Effector memory CD4-positive, alpha-beta T cell (primary cell): ENCODE results near the gene PRTN3.

Source experiments
- DNase-seq, 3 donors: peaks; one replicate each; pipeline ENCODE4 v3.0.0-alpha.2; 2020
- H3K27ac ChIP-seq: 2 replicates; pipeline ENCODE4 v1.7.0; 2013; ENCODE audit warnings: mild to moderate bottlenecking, low read length, moderate library complexity; ENCODE audit not compliant: insufficient read depth, poor library complexity, severe bottlenecking
- H3K27me3 ChIP-seq: replicated peaks from 2 replicates; pipeline ENCODE4 v1.7.0; 2013; ENCODE audit warnings: mild to moderate bottlenecking, low read length; ENCODE audit not compliant: insufficient read depth, control insufficient read depth, poor library complexity, severe bottlenecking
- H3K36me3 ChIP-seq: 2 replicates; pipeline ENCODE4 v1.7.0; 2013; ENCODE audit warnings: mild to moderate bottlenecking, low read length, moderate library complexity; ENCODE audit not compliant: control insufficient read depth, insufficient read depth
- H3K4me1 ChIP-seq: 2 replicates; pipeline ENCODE4 v1.7.0; 2013; ENCODE audit warnings: low read length, mild to moderate bottlenecking; ENCODE audit not compliant: control insufficient read depth, insufficient read depth, poor library complexity, severe bottlenecking
- H3K4me3 ChIP-seq: 2 replicates; pipeline ENCODE4 v1.7.0; 2013; ENCODE audit warnings: low read length, low read depth, mild to moderate bottlenecking; ENCODE audit not compliant: insufficient read depth, poor library complexity, severe bottlenecking
- H3K9me3 ChIP-seq: 2 replicates; pipeline ENCODE4 v1.7.0; 2013; ENCODE audit warnings: mild to moderate bottlenecking, low read length, moderate library complexity; ENCODE audit not compliant: control insufficient read depth

Gene PRTN3

DNA sequence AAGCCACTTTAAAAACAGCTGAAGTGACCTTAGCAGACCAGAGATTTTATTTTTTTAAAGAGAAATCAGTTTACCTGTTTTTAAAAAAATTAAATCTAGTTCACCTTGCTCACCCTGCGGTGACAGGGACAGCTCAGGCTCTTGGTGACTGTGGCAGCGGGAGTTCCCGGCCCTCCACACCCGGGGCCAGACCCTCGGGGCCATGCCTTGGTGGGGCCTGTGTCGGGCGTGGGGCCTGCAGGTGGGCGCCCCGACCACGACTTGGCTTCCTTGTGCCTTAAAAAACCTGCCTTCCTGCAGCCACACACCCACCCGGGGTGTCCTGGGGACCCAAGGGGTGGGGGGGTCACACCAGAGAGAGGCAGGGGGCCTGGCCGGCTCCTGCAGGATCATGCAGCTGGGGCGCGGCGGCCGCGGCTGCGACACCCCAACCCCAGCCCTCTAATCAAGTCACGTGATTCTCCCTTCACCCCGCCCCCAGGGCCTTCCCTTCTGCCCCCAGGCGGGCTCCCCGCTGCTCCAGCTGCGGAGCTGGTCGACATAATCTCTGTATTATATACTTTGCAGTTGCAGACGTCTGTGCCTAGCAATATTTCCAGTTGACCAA, 29.8 kb upstream of the PRTN3 start:
- no peak overlapping the region for H3K4me3 ChIP-seq
- peaks cover 62% of the 10 kb centered on the region for H3K36me3 ChIP-seq
- no peak for DNase-seq
- no peaks in the 10 kb centered on the region for H3K9me3 ChIP-seq
- H3K4me1 ChIP-seq: no peaks in the 10 kb centered on the region
- H3K27me3 ChIP-seq: no peaks in the 10 kb centered on the region
- H3K27ac ChIP-seq: no peak overlapping the region

DNA sequence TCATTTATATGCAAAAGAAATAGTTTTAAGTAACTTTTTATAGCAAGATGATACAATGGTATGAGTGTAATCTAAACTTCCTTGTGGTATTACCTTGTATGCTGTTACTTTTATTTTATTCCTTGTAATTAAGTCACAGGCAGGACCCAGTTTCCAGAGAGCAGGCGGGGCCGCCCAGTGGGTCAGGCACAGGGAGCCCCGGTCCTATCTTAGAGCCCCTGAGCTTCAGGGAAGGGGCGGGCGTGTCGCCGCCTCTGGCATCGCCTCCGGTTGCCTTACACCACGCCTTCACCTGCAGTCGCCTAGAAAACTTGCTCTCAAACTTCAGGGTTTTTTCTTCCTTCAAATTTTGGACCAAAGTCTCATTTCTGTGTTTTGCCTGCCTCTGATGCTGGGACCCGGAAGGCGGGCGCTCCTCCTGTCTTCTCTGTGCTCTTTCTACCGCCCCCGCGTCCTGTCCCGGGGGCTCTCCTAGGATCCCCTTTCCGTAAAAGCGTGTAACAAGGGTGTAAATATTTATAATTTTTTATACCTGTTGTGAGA, 29.2 kb upstream of the PRTN3 start:
- DNase-seq: no peak
- no peak overlapping the region for H3K27ac ChIP-seq
- no peak overlapping the region for H3K4me3 ChIP-seq
- H3K36me3 ChIP-seq: peaks cover 56% of the 10 kb centered on the region
- no peaks in the 10 kb centered on the region for H3K4me1 ChIP-seq
- no peaks in the 10 kb centered on the region for H3K27me3 ChIP-seq
- no peaks in the 10 kb centered on the region for H3K9me3 ChIP-seq

GRCh38 chr19:812049-812746, 28.6 kb upstream of the PRTN3 start:
- no peak overlapping the region for H3K27ac ChIP-seq
- H3K4me3 ChIP-seq: no peak overlapping the region
- no peaks in the 10 kb centered on the region for H3K27me3 ChIP-seq
- H3K36me3 ChIP-seq: peaks cover 49% of the 10 kb centered on the region
- DNase-seq: no peak
- no peaks in the 10 kb centered on the region for H3K4me1 ChIP-seq
- H3K9me3 ChIP-seq: no peaks in the 10 kb centered on the region

DNA sequence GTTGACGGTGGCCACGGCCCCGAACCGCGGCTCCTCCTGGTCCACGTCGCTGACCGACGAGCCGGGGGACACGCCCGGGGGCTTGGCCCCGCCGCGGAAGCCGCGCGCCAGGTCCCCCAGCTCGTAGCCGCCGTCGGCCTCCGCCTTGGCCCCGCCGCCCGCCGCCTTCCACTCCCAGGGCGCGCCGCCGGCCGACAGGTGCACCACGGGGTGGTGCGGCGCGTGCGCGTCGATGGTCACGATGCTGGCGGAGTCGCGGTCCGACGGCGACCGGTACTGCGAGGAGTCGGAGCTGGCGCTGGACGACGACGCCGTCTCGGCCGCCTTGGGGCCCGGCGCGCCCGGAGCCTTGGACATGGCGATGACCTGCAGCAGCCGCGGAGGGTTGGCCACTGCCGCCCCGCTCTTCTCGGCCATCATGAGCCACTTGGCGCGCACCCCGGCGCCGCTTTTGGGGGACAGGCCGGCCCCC, 28.0 kb upstream of the PRTN3 start:
- H3K27ac ChIP-seq: no peak overlapping the region
- no peaks in the 10 kb centered on the region for H3K27me3 ChIP-seq
- no peak for DNase-seq
- H3K4me3 ChIP-seq: no peak overlapping the region
- H3K9me3 ChIP-seq: no peaks in the 10 kb centered on the region
- H3K4me1 ChIP-seq: no peaks in the 10 kb centered on the region
- H3K36me3 ChIP-seq: peaks cover 44% of the 10 kb centered on the region

DNA sequence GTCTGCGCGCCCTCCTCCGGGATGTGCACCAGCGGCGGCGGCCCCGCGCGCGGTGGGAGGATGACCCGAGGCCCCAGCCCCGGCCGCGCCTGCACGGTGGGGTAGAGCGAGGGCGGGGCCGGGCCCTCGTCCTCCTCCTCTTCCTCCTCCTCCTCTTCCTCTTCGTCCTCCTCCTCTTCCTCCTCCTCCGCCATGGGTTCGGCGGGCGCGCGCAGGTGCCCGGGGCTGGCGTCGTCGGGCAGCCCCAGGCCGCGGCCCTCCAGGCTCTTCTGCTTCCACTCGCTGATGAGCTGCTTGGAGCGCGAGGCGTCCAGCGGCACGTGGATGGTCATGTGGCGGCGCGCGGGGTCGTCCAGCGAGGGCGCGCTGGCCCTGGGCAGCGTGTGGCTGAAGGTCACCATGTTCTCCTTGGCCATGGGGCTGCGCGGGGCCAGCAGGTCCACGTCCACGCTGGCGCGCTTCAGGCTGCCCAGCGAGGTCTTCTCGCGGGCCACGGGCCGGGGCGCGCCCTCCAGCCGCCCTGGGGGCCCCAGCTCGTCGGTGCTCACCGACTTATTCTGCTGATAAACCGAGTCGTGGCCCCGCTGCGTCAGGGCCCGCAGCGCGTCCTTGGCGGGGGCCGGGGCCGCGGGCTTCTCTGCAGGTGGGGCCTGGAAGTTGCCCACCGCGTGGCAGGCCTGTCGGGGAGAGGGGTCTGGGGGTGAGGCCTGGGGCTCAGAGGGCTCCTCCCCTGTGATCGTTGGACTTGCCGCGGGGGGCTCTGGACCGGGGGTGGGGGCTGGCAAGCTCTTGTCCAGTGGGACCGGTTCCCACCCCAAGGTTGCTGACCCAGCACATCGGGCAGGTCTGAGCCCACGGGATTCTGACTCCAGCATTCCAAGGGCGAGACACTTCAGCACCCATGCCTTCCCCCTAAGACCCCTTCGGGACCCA, 27.3 kb upstream of the PRTN3 start:
- Histone ChIP-seq H3K27me3 (no peaks in the 10 kb centered on the region), H3K36me3 (peaks cover 37% of the 10 kb centered on the region), H3K9me3 (no peaks in the 10 kb centered on the region), H3K4me3 (no peak overlapping the region), H3K27ac (no peak overlapping the region), H3K4me1 (no peaks in the 10 kb centered on the region)
- DNase-seq: no peak

DNA sequence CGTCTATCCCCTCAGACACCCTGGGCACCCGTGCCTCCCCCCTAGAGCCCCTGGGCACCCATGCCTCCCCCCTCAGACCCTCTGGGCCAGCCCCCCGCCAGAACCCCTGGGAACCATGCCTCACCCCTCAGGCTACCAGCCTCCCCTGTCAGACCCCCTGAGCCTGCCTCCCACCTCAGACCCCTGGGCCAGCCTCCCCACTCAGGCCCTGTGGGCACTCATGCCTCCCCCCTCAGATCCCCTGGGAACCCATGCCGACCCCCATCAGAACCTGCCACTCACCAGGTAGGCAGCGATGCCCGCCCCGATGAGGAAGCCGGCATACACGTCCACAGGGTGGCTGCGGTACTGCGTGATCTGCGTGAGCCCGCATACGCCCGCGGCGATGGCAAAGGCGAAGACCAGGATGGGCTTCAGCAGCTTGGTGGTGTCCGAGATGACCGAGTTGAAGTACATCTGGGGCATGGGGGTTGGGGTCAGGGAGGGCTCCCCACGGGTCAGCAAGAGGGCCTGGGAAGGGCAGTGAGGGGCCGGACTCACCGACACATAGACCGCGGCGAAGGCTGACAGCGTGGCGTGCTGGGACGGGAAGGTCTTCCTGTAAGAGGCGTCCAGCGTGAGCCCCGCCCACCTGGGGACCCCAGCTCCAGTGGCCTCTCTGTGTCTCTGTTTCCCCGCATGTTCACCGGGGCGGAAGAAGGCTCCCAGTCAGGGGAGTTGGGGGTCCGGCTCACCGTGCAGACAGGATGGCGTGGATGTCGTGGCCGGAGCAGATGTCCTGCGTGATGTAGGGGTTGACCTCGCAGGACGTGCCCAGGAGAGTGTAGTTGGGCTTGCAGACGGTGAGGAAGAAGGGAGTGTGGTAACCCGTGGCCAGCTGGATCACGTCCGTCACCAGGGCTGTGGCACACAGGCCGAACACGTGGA, 26.4 kb upstream of the PRTN3 start:
- H3K4me1 ChIP-seq: no peaks in the 10 kb centered on the region
- no peak for DNase-seq
- peaks cover 29% of the 10 kb centered on the region for H3K36me3 ChIP-seq
- no peaks in the 10 kb centered on the region for H3K9me3 ChIP-seq
- H3K27me3 ChIP-seq: no peaks in the 10 kb centered on the region
- no peak overlapping the region for H3K27ac ChIP-seq
- H3K4me3 ChIP-seq: no peak overlapping the region

DNA sequence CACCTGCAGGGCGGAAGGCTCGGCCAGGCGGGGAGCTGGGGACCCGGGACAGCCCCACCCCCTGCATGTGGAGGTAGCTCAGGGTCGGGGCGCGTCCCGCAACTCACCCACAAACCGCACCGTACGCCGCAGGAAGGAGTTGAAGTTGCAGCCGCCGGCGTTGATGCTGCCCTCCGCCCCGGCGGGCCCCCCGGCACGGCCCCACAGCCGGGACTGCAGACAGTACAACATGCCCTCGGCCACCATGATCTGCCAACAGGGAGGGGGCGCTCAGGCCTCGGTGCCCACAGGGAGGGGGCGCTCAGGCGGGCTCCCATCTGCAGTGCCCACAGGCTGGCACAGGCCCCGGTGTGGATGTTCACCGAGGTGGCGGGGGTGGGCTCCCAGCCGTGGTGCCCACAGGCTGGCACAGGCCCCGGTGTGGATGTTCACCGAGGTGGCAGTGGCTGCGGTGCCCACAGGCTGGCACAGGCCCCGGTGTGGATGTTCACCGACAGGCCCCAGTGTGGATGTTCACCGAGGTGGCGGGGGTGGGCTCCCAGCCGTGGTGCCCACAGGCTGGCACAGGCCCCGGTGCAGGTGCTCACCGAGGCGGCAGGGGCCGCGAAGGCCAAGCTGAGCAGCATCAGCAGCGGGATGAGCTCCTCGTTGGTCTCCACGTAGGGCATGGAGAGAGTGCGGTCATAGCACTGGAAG, 25.6 kb upstream of the PRTN3 start:
- Histone ChIP-seq H3K9me3 (no peaks in the 10 kb centered on the region), H3K27ac (no peak overlapping the region), H3K4me3 (no peak overlapping the region), H3K36me3 (peaks cover 21% of the 10 kb centered on the region), H3K27me3 (no peaks in the 10 kb centered on the region), H3K4me1 (no peaks in the 10 kb centered on the region)
- no peak for DNase-seq

GRCh38 chr19:815775-816499, 24.9 kb upstream of the PRTN3 start:
- Histone ChIP-seq H3K36me3 (peaks cover 14% of the 10 kb centered on the region), H3K27me3 (no peaks in the 10 kb centered on the region), H3K4me3 (no peak overlapping the region), H3K9me3 (no peaks in the 10 kb centered on the region), H3K4me1 (no peaks in the 10 kb centered on the region), H3K27ac (no peak overlapping the region)
- no peak for DNase-seq
